Heart left ventricle (tissue), 16 donors: Measurements from ENCODE around the gene DMGDH. TPM values are rescaled to one million over a fixed set of nuclear protein-coding genes. Genes with fewer than 3 reads are reported as not detected.
A peak's percentile ranks its signal among the peaks of the same experiment; 100 is the strongest.

Experiments
- ATAC-seq, 4 donors: fragments of 200-7000 bp; cut with Tn5 transposase; one replicate each; pipeline ENCODE4 v1.9.1; 2020 to 2022; ENCODE audit warnings: moderate library complexity in 4 of 4, mild to moderate bottlenecking in 3 of 4, moderate number of reproducible peaks in 1 of 4
- DNase-seq, 5 donors: peaks; one replicate each; pipeline ENCODE4 v3.0.0-alpha.2; 2020
- H3K27ac ChIP-seq, 12 donors: fragments of 200-600 bp; sonication (generic) in 4 of 12; one replicate each; pipeline versions ENCODE4 v1.5.0 to v1.8.0; 2016 to 2022; ENCODE audit warnings: mild to moderate bottlenecking in 2 of 12
- H3K27me3 ChIP-seq, 9 donors: fragments of 200-600 bp; sonication (generic) in 2 of 9; one replicate each; pipeline versions ENCODE4 v1.5.1 to v1.8.0; 2016 to 2022; ENCODE audit warnings: mild to moderate bottlenecking in 3 of 9
- H3K36me3 ChIP-seq, 9 donors: fragments of 200-600 bp; sonication (generic) in 2 of 9; one replicate each; pipeline versions ENCODE4 v1.5.0 to v1.8.0; 2018 to 2022; ENCODE audit warnings: mild to moderate bottlenecking in 2 of 9
- H3K4me1 ChIP-seq, 12 donors: fragments of 200-600 bp; sonication (generic) in 4 of 12; one replicate each; pipeline versions ENCODE4 v1.5.0 to v1.8.0; 2016 to 2022; ENCODE audit warnings: mild to moderate bottlenecking in 3 of 12
- H3K4me3 ChIP-seq, 12 donors: fragments of 200-600 bp; sonication (generic) in 4 of 12; one replicate each; pipeline versions ENCODE4 v1.5.0 to v1.8.0; 2017 to 2022; ENCODE audit warnings: mild to moderate bottlenecking in 9 of 12, moderate library complexity in 4 of 12
- H3K9me3 ChIP-seq, 12 donors: fragments of 200-600 bp; sonication (generic) in 4 of 12; one replicate each; pipeline versions ENCODE4 v1.5.0 to v1.8.0; 2016 to 2022; ENCODE audit warnings: mild to moderate bottlenecking in 1 of 12
- POLR2A ChIP-seq, 2 donors: fragments of 450-650 bp; IDR thresholded peaks; one replicate each; pipeline ENCODE4 v1.6.1; 2017; ENCODE audit warnings: antibody characterized with exemption in 2 of 2, mild to moderate bottlenecking in 2 of 2, moderate library complexity in 2 of 2
- whole genome bisulfite sequencing, 4 donors: extraction: QIAGEN DNeasy Blood & Tissue Kit in 2 of 4; methylation state at CpG; one replicate each; pipeline versions ENCODE4 v1.1.5 to v1.1.7; 2013 to 2018; 5-methylcytosine and 5-hydroxymethylcytosine counted together
- intact Hi-C, 10 donors: fragments of 100-400 bp; cut with DNase I; formaldehyde crosslinking; loops; one replicate each; pipeline versions ENCODE4 v1.11.1 to v1.14.2; 2022
- polyA plus RNA-seq, 2 donors: library from polyadenylated mRNA; stranded (reverse); fragments of 200-250 nt; gene quantifications; one replicate each; pipeline ENCODE4 v1.2.3, GENCODE V29; 2013
- total RNA-seq, 9 donors: library from RNA; depleted of rRNA in 2 of 9; stranded (reverse); fragments of >200 nt in 2 of 9; fragmentation: NEBNext Ultra II Directional in 3 of 9; extraction: Animal tissue kit (Norgen Biotek cat#: 25700) in 3 of 9; gene quantifications; one replicate each; pipeline versions ENCODE4 v1.1.0 to v1.2.4, GENCODE V29; 2016 to 2023
- TF ChIP-seq, protein P1 (sequence below), 12 donors: fragments of 200-600 bp; sonication (generic) in 4 of 12; IDR thresholded peaks; one replicate each; pipeline versions ENCODE4 v1.5.0 to v1.8.0; 2018 to 2022; ENCODE audit warnings: antibody characterized with exemption in 12 of 12, mild to moderate bottlenecking in 5 of 12
- donor health status: ischemic (EF 13 %, LVEDD 7.1; RV severe dilation, severe dysfunction).
- donor health status: healthy with polysubstance abuse.
- donor health status: DM: no; HTN: yes; CAD: no.
- donor health status: DM: no; HTN: no; CAD: no.
- donor health status: ischemic (EF 25% LVEDD 6.9; RV normal size, moderate dysfunction).
- donor health status: ischemic (EF 25% LVEDD 5.7; RV mildly dilated, moderate dysfunction).
- donor health status: healthy.
- donor health status: DM: yes; HTN: yes; CAD: no.
- donor health status: ischemic (EF 35%, LVEDD 5.7; RV mildly dilated, moderate dysfunction).
- donor health status: nonischemic (EF 11% LVEDD 7.7; RV severe dilation, severe dysfunction).
- donor health status: DM: yes; HTN: yes; CAD: no.
- donor health status: PGD.
- donor health status: ischemic (EF 29% LVEDD 5.4; RV normal size, mild dysfunction).
- donor health status: nonischemic (EF 23%, LVEDD 6.1; RV moderate dilation, normal function).

Gene DMGDH
- total and polyA plus RNA-seq, 11 donors: 0.25 to 3.2 (median 2.2) TPM

DNA sequence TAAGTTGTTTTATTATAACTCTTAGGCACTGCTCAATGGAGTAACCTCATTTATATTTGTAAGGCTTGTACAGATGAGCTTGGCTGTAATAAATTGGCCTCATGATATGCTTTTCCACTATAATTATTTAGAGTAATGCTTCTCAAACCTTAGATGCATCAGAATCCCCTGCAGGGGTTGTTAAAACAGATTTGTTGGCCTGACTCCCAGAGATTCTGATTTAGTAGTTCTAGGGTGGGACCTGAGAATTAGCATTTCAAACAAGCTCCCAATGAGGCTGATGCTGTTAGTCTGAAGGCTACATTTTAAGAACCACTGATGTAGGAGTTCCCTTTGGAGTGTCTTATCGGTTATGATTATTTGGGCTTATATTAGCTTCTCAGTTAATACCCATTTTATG lies 46.1 kb downstream of the DMGDH start:
- ATAC-seq (no peak), DNase-seq (no peak)
- Histone ChIP-seq H3K27me3 (no peaks in the 10 kb centered on the region), H3K36me3 (no peaks in the 10 kb centered on the region), H3K4me3 (no peak overlapping the region), H3K9me3 (no peaks in the 10 kb centered on the region), H3K27ac (no peak overlapping the region), H3K4me1 (peaks cover 0 to 11% (median 4%) of the 10 kb centered on the region in 12 donors)
- WGBS, 4 donors: 72 to 100% (median 90%) methylated on average over 1 of the region's 1 CpG
- intact Hi-C loops: loop anchor here in 9 of 10 donors (1.0 to 10.0 kb wide), 11 partner anchors 89 to 1061 kb away; partner anchors contain the start of gene BHMT (in 1 of the 9)
- TF ChIP-seq, protein P1, sequence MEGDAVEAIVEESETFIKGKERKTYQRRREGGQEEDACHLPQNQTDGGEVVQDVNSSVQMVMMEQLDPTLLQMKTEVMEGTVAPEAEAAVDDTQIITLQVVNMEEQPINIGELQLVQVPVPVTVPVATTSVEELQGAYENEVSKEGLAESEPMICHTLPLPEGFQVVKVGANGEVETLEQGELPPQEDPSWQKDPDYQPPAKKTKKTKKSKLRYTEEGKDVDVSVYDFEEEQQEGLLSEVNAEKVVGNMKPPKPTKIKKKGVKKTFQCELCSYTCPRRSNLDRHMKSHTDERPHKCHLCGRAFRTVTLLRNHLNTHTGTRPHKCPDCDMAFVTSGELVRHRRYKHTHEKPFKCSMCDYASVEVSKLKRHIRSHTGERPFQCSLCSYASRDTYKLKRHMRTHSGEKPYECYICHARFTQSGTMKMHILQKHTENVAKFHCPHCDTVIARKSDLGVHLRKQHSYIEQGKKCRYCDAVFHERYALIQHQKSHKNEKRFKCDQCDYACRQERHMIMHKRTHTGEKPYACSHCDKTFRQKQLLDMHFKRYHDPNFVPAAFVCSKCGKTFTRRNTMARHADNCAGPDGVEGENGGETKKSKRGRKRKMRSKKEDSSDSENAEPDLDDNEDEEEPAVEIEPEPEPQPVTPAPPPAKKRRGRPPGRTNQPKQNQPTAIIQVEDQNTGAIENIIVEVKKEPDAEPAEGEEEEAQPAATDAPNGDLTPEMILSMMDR (IDR thresholded peaks at IDR 0.05): no peak
- no peak for TF ChIP-seq POLR2A (IDR thresholded peaks at IDR 0.05)

DNA sequence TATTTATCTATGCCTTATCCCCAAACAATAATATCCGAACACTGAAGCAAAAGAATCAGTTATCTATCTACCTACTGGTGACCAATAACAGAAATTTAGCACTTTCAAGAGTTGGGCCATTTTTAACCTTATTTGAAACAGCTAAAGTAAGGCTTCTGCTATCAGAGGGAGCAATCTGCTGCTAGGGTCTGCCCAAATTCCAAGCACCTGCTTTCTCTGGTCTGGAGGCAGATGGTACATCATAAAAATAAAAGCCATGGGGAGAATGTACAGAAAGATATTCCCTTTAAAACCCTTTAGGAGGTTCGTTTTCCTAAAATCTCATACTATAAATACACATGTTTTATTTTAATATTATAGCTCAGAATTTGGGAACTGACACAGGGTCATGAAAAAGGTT lies 46.7 kb downstream of the DMGDH start:
- Histone ChIP-seq H3K4me3 (no peak overlapping the region), H3K9me3 (no peaks in the 10 kb centered on the region), H3K36me3 (no peaks in the 10 kb centered on the region), H3K4me1 (peaks cover 0 to 11% (median 4%) of the 10 kb centered on the region in 12 donors), H3K27ac (no peak overlapping the region), H3K27me3 (no peaks in the 10 kb centered on the region)
- intact Hi-C loops: loop anchor here in 9 of 10 donors (1.0 to 10.0 kb wide), 11 partner anchors 90 to 1062 kb away; partner anchors contain the start of gene BHMT (in 1 of the 9)
- DNase-seq (no peak), ATAC-seq (no peak)
- TF ChIP-seq, protein P1 (IDR thresholded peaks at IDR 0.05): no peak
- TF ChIP-seq POLR2A (IDR thresholded peaks at IDR 0.05): no peak
- 91 to 96% (median 94%) methylated on average over 2 of the region's 2 CpGs for WGBS, 4 donors

GRCh38 chr5:79021753-79022152 lies 47.7 kb downstream of the DMGDH start:
- no peaks in the 10 kb centered on the region for H3K9me3 ChIP-seq
- no peak for TF ChIP-seq POLR2A (IDR thresholded peaks at IDR 0.05)
- TF ChIP-seq, protein P1 (IDR thresholded peaks at IDR 0.05): no peak
- H3K27ac ChIP-seq: no peak overlapping the region
- ATAC-seq (no peak), DNase-seq (no peak)
- no peaks in the 10 kb centered on the region for H3K36me3 ChIP-seq
- 20 to 33% (median 25%) methylated on average over 4 of the region's 4 CpGs for WGBS, 4 donors
- no peaks in the 10 kb centered on the region for H3K27me3 ChIP-seq
- peaks cover 0 to 11% (median 4%) of the 10 kb centered on the region in 12 donors for H3K4me1 ChIP-seq
- H3K4me3 ChIP-seq: no peak overlapping the region
- intact Hi-C loops: loop anchor here in 8 of 10 donors (1.0 to 10.0 kb wide), 12 partner anchors 91 to 1063 kb away; partner anchors contain the start of gene BHMT (in 1 of the 8)

- DNase-seq (peak in 4 of 5 donors; percentile 28 to 47 (median 44)), ATAC-seq (peak; percentile 64 to 91 (median 84))
- WGBS, 4 donors: 8 to 18% (median 12%) methylated on average over 14 of the region's 14 CpGs
- no peaks in the 10 kb centered on the region for H3K36me3 ChIP-seq
- H3K27ac ChIP-seq: no peak overlapping the region
- TF ChIP-seq POLR2A (IDR thresholded peaks at IDR 0.05): no peak
- TF ChIP-seq, protein P1 (IDR thresholded peaks at IDR 0.05): peak; percentile 64 to 89 (median 78)
- H3K27me3 ChIP-seq: no peaks in the 10 kb centered on the region
- intact Hi-C loops: loop anchor here in 8 of 10 donors (1.0 to 10.0 kb wide), 11 partner anchors 91 to 1064 kb away; partner anchors contain the start of gene BHMT (in 1 of the 8)
- peaks cover 0 to 11% (median 4%) of the 10 kb centered on the region in 12 donors for H3K4me1 ChIP-seq
- H3K4me3 ChIP-seq: peak overlapping the region in 5 of 12 donors; percentile 8 to 39 (median 23)
- no peaks in the 10 kb centered on the region for H3K9me3 ChIP-seq
Measured at GRCh38 chr5:79020861-79021561, 48.5 kb downstream of the DMGDH start.
